Prostate gland (tissue), 2 donors: ENCODE results near the gene CSMD2.

ENCODE experiments used
- CTCF ChIP-seq, 4 experiments: fragments of 200-600 bp in 2 of 4; fragments of 450-650 bp in 2 of 4; sonication (generic) in 2 of 4; IDR thresholded peaks; 1 replicate in 3 of 4; 2 replicates in 1 of 4; pipeline ENCODE4 v1.5.1; 2016 to 2019; ENCODE audit warnings: antibody characterized with exemption in 4 of 4, mild to moderate bottlenecking in 2 of 4, moderate library complexity in 2 of 4
- POLR2A ChIP-seq: fragments of 450-650 bp; IDR thresholded peaks from one replicate; pipeline ENCODE4 v1.6.1; 2016; ENCODE audit warnings: antibody characterized with exemption, mild to moderate bottlenecking

GRCh38 chr1:33727310-33727709, 437.7 kb downstream of the CSMD2 start:
- TF ChIP-seq CTCF (IDR thresholded peaks at IDR 0.05), result no peak
- no peak for TF ChIP-seq POLR2A
